GM04504 (cell line): Measurements from ENCODE around the gene CUL1.
A peak's percentile ranks its signal among the peaks of the same experiment; 100 is the strongest.

Source experiments
- DNase-seq: peaks from one replicate; pipeline ENCODE4 v3.0.0-alpha.2; 2012; ENCODE audit warnings: low read depth

Gene CUL1

DNA sequence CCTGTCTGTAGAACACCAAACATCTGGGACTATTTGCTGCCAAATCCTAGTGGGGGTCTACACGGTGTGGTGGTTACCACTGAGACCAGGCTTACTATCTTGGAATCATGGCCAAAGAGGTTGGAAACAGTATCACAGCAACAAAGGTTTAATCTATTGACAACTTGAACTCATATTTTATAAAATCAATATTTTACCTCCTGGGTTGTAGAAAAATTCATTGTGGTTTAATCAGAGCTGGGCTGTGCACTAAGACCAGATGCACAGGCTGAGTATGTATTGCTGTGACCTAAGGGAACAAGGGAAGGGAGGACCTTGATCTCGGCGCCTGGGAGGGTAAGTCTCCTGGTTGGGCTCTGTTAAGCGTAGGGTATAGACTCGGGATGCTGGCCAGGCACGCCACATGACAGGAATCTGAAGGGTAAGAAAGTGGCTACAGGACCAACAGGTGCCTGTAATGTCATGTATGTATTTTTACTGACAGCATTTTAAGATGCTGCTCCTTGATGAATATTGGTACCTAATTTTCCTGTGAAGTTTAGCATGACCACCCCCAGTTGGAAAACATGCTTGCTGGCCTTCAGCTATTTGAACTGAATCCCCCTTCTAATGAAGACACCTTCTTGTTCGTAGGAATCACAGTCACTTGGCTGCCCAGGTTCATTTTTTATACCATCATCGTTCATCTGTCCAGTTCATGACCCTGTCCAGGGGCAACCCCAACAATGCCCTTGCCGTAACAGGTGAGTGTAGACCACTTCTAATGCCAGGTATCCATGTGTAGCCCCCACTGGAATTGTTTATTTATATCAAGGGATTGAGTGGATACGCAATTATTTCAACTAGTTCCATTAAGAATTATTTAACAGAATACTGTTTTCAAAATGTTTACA lies 105.9 kb downstream of the CUL1 start:
- no peak for DNase-seq

DNA sequence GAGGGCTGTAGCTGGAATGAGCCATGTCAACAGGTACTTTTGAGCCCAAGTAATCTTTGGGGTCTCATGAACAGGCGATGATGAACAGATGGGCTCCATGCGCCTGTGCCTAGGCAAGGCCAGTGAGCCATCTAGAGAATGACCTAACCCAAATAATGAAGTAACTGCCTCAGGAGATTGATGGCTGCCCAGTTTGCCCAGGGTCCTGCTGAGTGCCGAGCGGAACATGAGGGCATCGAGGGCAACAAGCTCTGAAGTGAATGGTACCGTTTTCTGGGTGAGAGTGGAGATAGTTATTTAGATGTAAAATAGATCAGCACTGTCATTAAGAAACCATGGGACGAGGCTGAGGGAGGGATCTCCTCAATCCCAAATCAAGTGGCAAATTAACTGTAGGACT lies 107.5 kb downstream of the CUL1 start:
- DNase-seq, result no peak

DNA sequence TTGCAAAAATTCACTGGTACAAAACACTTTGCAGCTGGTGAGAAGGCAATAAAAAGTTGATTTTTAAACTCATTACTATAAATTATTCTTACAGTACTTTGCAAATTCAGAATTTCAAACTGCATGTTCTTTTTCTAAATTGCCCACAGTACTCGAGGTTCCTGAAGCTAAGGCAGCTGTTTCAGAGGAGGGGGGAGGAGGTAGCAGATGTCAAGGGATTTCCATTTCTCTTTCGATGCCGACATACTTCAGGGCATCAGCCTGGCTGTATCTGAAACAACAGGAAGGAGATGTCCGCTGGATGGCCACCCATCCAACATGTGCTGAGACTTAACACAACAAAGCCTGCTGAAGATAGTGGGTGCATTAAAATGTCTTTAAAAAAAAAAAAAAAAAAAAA lies 108.7 kb downstream of the CUL1 start:
- no peak for DNase-seq

DNA sequence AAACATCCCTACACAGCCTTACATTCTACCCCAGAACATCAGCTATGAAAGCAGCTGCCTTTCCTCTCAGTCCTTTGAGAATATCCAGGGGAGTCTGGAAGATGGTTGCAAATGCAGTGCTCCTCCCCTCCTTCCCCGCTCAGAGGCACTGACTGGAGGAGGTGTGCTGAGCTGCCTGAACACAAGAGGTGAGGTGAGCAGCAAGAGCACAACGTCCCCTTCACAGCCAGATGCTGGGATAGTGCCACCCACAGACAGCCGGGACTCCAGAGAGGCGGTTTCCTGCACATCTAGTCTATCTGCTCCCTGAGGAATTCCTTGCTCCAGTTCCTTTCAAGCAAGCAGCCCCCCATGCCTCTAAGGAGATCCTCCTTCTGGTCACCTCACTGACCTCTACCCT lies 111.2 kb downstream of the CUL1 start:
- no peak for DNase-seq

DNA sequence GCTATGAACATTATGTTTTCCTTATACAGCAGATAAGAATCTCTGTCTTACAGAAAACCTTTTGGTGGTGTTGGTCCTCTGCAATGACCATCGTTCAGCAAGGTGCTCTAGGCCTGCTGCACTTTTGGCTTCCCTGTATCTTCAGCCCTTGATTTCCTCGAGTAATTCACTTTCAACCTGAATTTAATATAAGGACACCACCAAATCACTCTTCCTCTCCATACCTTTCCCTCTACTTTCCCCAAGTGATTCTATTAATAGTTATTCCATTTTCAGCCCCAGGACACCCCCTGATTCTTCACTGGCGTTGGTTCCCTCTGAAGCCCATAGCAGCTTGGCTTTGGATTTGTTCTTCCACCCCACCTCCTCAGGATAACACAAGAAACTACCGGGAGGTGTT lies 113.2 kb downstream of the CUL1 start:
- DNase-seq, result no peak

DNA sequence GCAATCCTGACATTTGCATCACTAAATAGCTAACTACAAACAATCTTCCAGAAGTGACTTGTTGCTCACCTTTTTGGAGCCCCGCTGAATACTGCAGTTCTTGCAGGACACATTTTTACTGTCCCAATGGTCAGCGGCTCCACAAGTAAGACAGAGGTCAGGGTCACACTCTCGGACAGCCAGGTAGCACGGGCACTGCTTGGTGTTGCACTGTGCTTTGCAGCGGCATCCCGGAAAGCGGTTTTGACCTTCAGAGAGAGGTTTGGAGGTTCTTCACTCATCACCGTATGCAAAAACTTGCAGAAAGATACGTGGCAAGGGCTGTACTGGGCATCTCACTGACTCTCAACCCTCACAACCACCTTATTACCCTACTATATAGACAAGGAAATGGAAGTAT lies 115.2 kb downstream of the CUL1 start:
- DNase-seq, result no peak

DNA sequence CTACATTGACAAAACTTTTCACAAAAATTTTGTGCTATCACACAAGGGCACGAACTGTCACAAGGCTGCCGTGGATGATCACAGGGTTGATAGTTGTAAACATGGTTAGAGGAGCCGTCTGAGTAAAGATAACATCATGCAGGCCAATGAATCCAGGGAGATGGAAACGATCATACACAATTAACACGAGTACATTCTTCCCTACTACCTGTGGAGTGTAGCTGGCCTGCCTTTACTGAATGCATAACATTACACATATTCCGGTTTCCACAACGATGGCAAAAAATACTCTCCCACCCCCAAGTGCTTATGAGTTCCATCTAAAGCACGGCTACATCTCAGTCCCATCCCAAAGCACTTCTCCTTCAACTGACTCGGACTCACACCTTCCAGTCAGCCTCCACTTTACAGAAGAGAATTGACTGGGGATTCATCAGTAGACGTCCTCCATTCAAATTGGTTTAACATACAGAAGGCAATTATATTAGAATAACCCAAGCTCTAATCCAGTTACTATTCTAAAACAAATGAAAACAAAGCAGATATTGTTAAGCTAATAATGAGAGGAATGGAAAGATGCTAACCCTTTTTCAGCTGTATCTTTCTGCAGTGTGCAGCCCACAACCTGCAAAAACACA lies 116.3 kb downstream of the CUL1 start:
- no peak for DNase-seq

DNA sequence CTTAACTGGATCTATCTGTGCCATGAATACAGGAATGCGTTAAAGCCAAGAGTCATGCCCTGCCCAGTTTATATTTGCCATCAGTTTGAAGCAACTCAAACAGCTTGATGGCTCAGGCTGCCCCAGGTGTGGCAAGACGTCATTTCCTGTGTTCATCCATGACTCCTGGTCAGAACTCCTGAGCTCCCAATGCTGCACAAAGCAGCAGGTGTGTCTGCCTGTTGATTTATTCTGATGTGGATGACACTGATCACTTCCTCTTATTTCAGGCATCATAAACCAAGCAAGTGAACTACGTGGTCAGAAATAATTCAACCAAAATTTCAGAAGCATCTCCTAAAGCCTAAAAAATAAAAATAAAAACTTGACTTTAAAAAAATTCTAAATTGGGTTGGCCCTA lies 116.9 kb downstream of the CUL1 start:
- DNase-seq, result no peak

DNA sequence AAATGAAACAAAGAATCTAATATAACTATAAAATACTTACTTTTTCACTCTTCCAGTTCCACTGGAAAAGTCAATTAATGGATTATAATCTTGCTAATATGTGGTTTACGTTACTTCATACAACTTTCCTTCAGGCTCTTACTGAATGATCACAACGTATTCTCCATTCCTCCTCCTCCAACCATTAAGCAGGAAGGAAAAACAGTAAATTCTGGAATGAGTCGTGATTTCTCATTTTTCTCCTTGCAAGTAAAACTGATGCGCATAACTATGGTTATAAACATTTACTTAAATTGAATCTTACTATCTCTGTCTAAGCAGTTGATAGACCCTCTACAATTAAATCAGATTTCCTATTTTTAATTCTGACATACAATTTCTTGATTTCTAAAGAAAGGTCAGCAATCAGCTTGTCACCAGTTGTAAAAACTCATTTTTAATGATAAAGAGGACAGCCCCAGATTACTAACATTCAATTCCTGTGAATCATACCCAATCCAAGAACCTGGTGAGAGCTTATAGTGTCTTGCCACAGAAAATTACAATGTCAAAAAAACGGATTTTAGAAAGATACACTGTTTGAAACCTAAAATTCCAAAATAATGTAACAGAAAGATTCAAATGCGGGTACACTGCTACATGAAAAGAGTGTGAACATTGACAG lies 121.1 kb downstream of the CUL1 start:
- DNase-seq, result peak; percentile 10

DNA sequence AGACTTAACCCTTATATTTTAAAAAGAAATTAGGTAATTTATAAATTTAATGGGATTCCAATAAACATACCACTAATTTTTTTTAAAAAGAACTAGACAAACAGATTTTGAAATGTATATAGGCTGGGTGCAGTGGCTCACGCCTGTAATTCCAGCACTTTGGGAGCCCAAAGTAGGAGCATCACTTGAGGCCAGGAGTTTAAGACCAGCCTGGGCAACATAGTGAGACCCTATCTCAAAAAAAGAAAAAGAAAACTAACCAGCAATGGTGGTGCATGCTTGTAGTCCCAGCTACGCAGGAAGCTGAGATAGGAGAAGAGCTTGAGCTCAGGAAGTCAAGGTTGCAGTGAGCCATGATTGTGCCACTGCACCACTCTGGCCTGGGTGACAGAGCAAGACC lies 122.7 kb downstream of the CUL1 start:
- no peak for DNase-seq

DNA sequence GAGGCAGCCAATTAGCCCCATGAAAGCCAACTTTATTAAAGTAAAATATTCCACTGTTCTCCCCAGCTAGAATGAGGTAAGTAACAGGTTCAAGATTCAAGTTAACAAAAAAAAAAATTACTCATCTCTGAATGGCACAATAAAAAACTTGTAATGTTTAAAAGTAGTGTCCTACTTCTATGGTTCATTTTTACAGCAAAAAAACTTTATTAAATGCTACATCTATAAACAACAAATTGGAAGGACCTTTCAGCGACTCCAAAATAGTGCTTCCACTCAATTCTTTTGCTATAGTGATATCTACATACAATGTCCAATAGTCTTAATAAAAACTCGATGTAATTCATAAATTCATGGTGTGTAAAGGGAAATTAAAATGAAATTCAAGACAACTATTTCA lies 126.2 kb downstream of the CUL1 start:
- DNase-seq, result no peak

DNA sequence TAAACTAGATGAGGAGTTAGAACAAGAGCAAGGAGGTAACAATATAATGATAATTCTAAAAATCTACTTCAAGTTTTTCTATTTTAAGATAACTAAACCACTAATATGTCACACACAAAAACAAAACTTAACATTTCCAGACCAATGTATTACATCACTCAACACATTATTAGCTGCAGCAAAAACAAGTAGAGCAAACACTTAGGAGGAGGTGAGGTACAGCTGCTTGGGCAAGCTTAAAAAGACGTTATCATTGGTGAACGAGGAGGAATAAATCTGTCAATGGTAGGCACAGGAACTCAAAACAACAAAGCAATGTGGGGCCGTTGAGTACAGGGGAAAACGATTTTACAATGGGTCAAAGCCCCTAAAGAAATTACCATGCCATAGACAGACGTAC lies 126.6 kb downstream of the CUL1 start:
- DNase-seq, result no peak

DNA sequence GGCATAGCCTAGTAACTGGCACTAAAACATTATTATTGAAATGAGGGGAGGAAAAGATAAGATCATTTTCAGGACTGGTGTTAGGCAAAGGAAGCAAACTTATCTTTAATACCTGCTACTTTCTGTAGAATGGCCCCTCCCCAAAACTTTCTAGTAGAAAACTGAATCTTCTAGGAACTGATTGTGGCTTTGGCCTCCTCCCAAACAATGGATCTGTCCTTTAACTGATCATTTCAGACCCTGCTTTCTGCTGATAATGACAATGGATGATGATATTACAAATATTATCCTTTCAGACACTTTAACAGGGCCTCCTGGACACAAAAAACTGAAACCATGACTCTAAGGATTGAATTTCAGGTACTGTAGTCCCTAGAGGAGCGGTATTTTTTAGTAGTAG lies 130.3 kb downstream of the CUL1 start:
- no peak for DNase-seq

DNA sequence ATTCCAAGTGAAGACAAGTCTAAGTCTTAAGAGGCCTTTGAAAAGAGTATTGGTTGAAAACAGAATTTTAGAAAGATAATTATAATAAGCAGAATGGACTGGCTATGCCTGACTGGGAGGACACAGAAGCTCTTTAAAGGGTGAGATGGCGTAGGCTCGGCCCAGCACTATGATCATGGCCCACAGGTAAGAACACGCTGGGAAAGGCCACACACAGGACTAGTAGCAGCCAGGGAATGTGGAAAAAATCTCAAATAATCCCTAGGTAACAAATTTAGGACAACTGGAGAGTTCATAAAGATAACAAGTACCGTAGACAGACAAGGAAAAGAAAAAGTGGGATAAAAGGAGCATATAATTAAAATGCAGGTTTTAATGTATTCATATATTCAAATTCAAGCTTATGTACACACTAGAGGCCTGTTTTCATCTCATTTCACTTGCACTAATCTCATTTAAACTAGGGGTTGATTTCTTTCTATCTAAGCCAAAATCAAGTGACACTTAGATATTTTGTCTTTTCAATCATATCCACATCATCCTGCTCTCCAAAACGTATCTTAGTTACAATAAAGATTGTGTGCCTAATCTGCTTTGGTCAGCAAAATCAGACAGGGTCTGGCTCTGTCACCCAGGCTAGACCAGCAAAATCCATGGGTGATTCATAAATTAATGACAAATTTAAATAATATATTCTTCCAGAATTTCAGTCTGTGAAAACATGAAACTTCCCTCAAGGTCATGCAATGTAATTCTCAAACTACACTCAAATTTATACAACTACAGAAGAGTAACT lies 132.4 kb downstream of the CUL1 start:
- DNase-seq, result no peak

DNA sequence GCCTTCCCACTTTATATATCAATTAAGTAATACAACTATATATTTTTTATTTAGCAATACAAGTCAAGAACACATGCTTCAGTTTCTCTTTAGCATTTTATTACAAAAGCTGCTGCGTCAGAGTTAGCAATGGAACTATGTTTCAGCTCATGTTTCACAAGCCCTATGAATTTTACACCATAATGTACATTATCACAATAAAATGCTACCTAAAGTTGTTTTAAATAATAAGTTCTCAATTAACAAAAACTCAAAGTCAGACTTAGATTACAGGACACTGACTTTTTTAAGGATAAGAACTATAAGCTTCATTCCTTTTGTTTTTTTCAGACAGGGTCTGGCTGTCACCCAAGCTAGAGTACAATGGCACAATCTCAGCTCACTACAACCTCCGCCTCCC lies 133.1 kb downstream of the CUL1 start:
- DNase-seq, result no peak

DNA sequence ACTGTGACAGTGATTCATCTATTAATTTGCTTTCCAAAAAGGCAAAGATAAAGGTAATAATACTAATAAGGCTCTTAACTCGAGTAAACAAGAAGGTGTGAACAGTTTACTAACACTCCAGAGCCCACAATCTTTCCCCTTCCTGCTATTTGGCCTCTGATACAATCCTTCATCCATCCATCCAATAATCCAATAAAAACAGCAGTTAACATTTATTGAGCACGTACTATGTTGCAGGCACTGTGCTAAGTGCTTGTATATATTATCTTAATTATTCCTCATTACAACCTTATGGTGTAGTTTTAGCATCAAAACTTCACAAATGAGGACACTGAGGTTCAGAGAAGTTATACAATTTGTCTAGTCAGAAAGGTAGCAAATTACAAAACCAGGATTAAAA lies 135.9 kb downstream of the CUL1 start:
- DNase-seq, result no peak

DNA sequence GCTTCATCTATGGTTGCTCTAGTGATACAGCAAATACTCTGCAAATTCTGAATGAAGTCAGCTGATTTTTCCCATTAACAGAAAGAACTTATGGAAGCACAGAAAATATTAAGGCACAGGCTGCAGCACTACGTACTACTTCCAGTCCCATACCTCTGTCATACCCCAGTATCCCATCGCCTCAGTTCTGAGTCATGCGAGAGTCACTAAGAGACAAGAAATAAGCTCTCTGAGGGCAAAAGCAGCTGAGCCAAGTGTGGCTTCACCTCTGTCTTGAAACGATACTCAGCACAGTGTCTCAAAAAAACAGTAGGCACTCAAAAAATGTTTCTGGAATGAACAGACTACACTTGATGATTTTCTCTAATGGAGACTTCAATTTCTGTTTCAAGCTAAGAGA lies 137.2 kb downstream of the CUL1 start:
- no peak for DNase-seq

DNA sequence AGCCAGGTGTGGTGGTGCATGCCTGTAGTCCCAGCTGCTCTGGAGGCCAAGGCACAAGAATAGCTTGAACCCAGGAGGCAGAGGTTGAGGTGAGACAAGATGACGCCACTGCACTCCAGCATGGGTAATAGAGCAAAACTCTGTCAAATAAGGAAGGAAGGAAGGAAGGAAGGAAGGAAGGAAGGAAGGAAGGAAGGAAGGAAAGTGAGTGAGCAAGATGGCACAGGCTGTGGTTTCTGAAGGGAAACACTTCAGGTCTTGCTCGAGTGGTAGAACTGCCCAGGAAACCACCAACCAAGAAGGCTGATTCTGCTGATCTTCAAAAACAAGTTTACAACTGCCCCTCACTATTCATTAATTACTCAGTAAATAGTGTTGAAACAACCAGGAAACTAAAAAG lies 140.2 kb downstream of the CUL1 start:
- no peak for DNase-seq

DNA sequence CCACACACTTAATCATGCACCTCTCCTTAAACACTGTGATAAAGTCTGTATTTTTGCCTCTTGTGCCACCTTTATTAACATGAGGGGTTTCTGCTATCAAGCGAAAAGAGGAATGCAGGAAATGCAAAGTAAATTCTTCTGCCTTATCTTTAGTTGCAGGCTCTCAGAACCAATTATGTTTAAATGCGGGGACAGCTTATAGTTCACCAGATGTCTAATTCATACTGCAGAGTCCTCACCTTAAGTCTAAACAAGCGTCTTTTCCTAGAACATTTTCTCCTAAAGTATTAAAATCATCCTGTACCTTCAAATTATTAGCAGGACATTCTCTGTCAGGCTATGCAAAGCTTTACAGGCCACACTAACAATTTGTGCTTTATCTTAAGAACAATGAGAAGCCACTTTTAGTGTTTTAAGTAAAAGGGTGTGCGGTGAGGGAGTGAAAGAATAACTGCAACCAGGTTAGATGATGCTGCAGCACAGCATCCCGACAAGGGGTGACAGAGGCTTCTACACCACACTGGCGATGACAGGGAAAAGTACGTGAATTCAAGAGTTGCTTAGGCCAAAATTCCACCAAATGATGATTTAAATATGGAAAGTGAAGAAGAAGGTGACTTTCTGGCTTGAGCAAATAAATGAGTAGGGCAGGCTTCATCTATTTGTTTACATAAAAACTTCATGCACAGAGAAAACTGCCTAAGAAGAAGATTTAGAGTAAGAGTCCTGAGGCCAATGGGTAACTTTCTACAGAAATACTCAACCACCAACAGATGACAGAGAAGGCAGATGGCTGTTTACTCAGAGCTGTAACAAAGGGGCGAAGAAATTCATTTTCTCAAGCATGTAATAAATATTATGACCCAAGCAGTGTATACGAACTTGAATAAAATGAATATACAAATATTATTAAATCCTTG lies 149.4 kb downstream of the CUL1 start:
- DNase-seq, result no peak

DNA sequence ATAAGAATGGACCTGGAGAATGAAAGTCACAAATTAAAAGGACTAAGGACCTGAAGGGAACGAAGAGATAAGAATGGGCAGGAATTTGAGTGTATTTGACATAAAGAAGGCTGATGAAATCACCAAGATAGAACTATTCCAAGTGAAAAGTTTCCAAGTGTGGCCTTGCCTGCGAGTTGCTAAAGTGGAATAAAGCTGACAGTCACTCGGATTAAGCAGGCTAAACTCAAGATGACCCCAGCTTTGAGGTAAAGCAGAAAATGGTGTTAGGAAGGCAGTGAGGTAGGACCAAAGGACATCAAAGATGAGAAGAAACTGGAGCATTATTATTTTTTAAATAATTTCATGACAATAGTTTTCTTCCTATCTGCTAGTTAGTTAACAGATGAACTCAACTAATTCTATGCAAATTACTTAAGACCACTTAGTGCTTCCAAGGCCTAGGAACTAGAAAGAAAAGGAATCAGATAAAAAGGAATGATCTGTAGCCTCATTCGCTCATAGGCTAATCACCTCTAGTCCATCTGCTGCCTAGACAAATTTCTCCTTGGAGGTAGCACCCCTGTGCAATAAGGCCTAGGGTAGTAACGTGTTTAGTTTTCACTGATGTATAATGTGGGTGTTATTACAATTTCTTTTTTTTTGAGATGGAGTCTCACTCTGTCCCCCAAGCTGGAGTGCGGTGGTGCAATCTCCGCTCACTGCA lies 150.8 kb downstream of the CUL1 start:
- DNase-seq, result no peak

DNA sequence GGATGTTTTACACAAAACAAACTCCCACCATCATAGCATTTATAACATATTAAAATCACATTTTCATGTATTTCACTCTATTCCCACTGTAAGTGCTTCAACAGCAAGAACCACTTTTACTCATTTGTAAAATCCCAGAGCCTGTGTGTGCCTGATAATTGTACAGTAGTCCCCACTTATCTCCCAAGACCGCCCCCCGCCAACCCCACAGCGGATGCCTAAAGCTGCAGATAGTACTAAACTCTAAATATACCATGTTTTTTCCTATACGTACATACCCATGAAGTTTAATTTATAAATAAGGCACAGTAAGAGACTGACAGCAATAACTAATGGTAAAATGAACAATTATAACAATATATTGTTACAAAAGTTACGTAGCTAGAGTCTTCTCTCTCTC lies 151.9 kb downstream of the CUL1 start:
- DNase-seq, result no peak
